K562 (cell line): Measurements from ENCODE around the gene NELFA. TPM values are rescaled to one million over a fixed set of nuclear protein-coding genes. Genes with fewer than 3 reads are reported as not detected.

Experiments
- ATAC-seq: fragments of 200-7000 bp; cut with Tn5 transposase; 3 replicates; pipeline ENCODE4 v1.9.1; 2020; ENCODE audit warnings: moderate library complexity
- BruUV-seq: library from RNA; stranded (reverse); fragments of 400-500 nt; replicated peaks from 2 replicates; lab custom pipeline; 2021; lab: Mats Ljungman, UMichigan
- CTCF ChIA-PET: fragments of 300-600 bp; formaldehyde crosslinking; extraction: SDS; loops from one replicate; lab custom pipeline; 2021; ENCODE audit warnings: low intra/inter-chr PET ratio; lab: Yijun Ruan, JAX
- POLR2A ChIA-PET: fragments of 300-600, 350-650 bp; sonication (Branson Sonifier 250); formaldehyde crosslinking; extraction: SDS; loops from one replicate; lab custom pipeline; 2021; ENCODE audit warnings: antibody characterized with exemption, inconsistent platforms; lab: Yijun Ruan, JAX
- DNase-seq, 4 experiments: peaks; one replicate each; pipeline versions ENCODE4 v3.0.0 to v3.0.0-alpha.2; 2011 to 2018; ENCODE audit warnings: low spot score in 3 of 4, mixed read lengths in 3 of 4; ENCODE audit errors: extremely low read depth in 1 of 4
- FAIRE-seq: peaks from 2 replicates; lab custom pipeline; 2011; peaks lifted over from hg19 to GRCh38; lab: Jason Lieb, UNC
- H2AFZ ChIP-seq: 2 replicates; pipeline ENCODE4 v1.6.0; 2011; ENCODE audit warnings: low read depth, low read length, control low read depth, inconsistent platforms
- H3K27ac ChIP-seq: fragments of 200-600 bp; 3 replicates; pipeline ENCODE4 v1.8.0; 2011; ENCODE audit warnings: low read depth, mild to moderate bottlenecking, control low read depth, inconsistent platforms, low read length, moderate library complexity, mixed read lengths; ENCODE audit errors: extremely low read depth
- H3K27me3 ChIP-seq, 2 experiments: fragments of 300-600 bp in 1 of 2; 2 replicates in 1 of 2; 3 replicates in 1 of 2; pipeline versions ENCODE4 v1.6.0 to v1.8.0; 2011; ENCODE audit warnings: inconsistent platforms in 2 of 2, low read length in 2 of 2, mild to moderate bottlenecking in 1 of 2, mixed read lengths in 1 of 2, moderate library complexity in 1 of 2; ENCODE audit not compliant: control insufficient read depth in 2 of 2, insufficient read depth in 2 of 2
- H3K36me3 ChIP-seq: fragments of 300-600 bp; 3 replicates; pipeline ENCODE4 v1.8.0; 2011; ENCODE audit warnings: mild to moderate bottlenecking, low read length, inconsistent platforms; ENCODE audit not compliant: control insufficient read depth, insufficient read depth
- H3K4me1 ChIP-seq, 2 experiments: fragments of 200-600 bp in 1 of 2; replicated peaks in 1 of 2; 2 replicates in 1 of 2; 3 replicates in 1 of 2; pipeline versions ENCODE4 v1.5.1 to v1.8.0; 2011; ENCODE audit warnings: inconsistent platforms in 2 of 2, low read length in 2 of 2, mild to moderate bottlenecking in 1 of 2, mixed read lengths in 1 of 2, moderate library complexity in 1 of 2; ENCODE audit not compliant: control insufficient read depth in 2 of 2, insufficient read depth in 2 of 2
- H3K4me2 ChIP-seq: 2 replicates; pipeline ENCODE4 v1.6.1; 2011; ENCODE audit warnings: low read length, control low read depth, inconsistent platforms, mixed read lengths; ENCODE audit not compliant: insufficient read depth
- H3K4me3 ChIP-seq: fragments of 200-600 bp; sonication (generic), shearing (Covaris generic); 2 replicates; pipeline ENCODE4 v1.5.1; 2016; ENCODE audit warnings: control low read depth, inconsistent platforms
- H3K79me2 ChIP-seq: fragments of 200-600 bp; 3 replicates; pipeline ENCODE4 v1.8.0; 2011; ENCODE audit warnings: low read length, inconsistent platforms; ENCODE audit not compliant: control insufficient read depth, insufficient read depth
- H3K9ac ChIP-seq, 2 experiments: 2 replicates each; pipeline versions ENCODE4 v1.6.0 to v1.6.1; 2011; ENCODE audit warnings: low read depth in 2 of 2, low read length in 2 of 2, control low read depth in 1 of 2, inconsistent platforms in 1 of 2, mild to moderate bottlenecking in 1 of 2, mixed read lengths in 1 of 2; ENCODE audit not compliant: insufficient read depth in 1 of 2
- H3K9me1 ChIP-seq: one replicate; pipeline ENCODE4 v1.6.0; 2011; ENCODE audit warnings: inconsistent platforms, mild to moderate bottlenecking, low read length, moderate library complexity; ENCODE audit not compliant: control insufficient read depth, insufficient read depth
- H3K9me3 ChIP-seq: replicated peaks from 2 replicates; pipeline ENCODE4 v1.5.1; 2011; ENCODE audit warnings: low read depth, low read length, inconsistent platforms; ENCODE audit not compliant: control insufficient read depth, insufficient read depth
- H4K20me1 ChIP-seq: replicated peaks from 2 replicates; pipeline ENCODE4 v1.6.1; 2011; ENCODE audit warnings: low read length, inconsistent platforms, mixed read lengths; ENCODE audit not compliant: control insufficient read depth, insufficient read depth
- EP400 ChIP-seq: fragments of 450-650 bp; IDR thresholded peaks from 2 replicates; pipeline ENCODE4 v1.6.1; 2017; ENCODE audit warnings: antibody characterized with exemption, mild to moderate bottlenecking, moderate library complexity
- POLR2G ChIP-seq: fragments of 200-400 bp; formaldehyde crosslinking; IDR thresholded peaks from 2 replicates; pipeline ENCODE4 v1.6.1; 2017; ENCODE audit warnings: low read depth, mild to moderate bottlenecking, antibody characterized with exemption, low read length, moderate library complexity
- RBM22 ChIP-seq: fragments of 200-400 bp; formaldehyde crosslinking; IDR thresholded peaks from 2 replicates; pipeline ENCODE4 v1.6.1; 2018; ENCODE audit warnings: low read length, low read depth; ENCODE audit not compliant: poor library complexity, severe bottlenecking
- WGBS: fragments of 100-300 bp; shearing (Covaris generic); methylation state at CpG from one replicate; pipeline ENCODE4 v1.1.6; 2016; ENCODE audit warnings: low coverage, mixed read lengths; ENCODE audit not compliant: insufficient coverage; ENCODE audit errors: missing lambda C conversion rate; 5-methylcytosine and 5-hydroxymethylcytosine counted together
- in situ Hi-C: fragments of 300-500 bp; cut with MboI; formaldehyde crosslinking; loops from 4 replicates; pipeline ENCODE4 v1.15.0; 2018; ENCODE audit warnings: inconsistent platforms, mixed read lengths
- intact Hi-C: fragments of 100-400 bp; cut with micrococcal nuclease; formaldehyde crosslinking; loops from 2 replicates; pipeline ENCODE4 v1.14.2; 2022
- polyA plus RNA-seq, 8 experiments: library from polyadenylated mRNA; depleted of rRNA in 4 of 8; stranded (reverse) in 5 of 8; unstranded in 3 of 8; fragments of >200 nt; fragmentation: Nextera tagmentation in 2 of 8; fragmentation: Illumina TruSeq in 1 of 8; extraction: Ambion mirVana in 2 of 8; extraction: Trizol in 1 of 8; gene quantifications; 2 replicates each; pipeline versions ENCODE4 v1.2.1 to v1.2.3, GENCODE V29; 2011 to 2014; ENCODE audit warnings: inconsistent platforms in 1 of 8, missing spikeins in 1 of 8
- total RNA-seq, 7 experiments: library from RNA; depleted of rRNA in 6 of 7; stranded (reverse); fragments of >200 nt in 6 of 7; fragmentation: Illumina TruSeq in 2 of 7; extraction: Trizol in 2 of 7; gene quantifications; 2 replicates each; pipeline versions ENCODE4 v1.2.1 to v1.2.3, GENCODE V29; 2011 to 2021; ENCODE audit warnings: low replicate concordance in 1 of 7
- TF ChIP-seq, protein P1 (sequence below): fragments of 250-450 bp; sonication (Bioruptor Pico); IDR thresholded peaks from 2 replicates; pipeline ENCODE4 v1.4.0; 2020; ENCODE audit warnings: mild to moderate bottlenecking

NELFA gene
- total and polyA plus RNA-seq, 9 of the 15 experiments (the other 6 are each of a cell fraction or from before 2014, with no cell fraction given), result 0.76 to 59.6 (median 14.8) TPM

DNA sequence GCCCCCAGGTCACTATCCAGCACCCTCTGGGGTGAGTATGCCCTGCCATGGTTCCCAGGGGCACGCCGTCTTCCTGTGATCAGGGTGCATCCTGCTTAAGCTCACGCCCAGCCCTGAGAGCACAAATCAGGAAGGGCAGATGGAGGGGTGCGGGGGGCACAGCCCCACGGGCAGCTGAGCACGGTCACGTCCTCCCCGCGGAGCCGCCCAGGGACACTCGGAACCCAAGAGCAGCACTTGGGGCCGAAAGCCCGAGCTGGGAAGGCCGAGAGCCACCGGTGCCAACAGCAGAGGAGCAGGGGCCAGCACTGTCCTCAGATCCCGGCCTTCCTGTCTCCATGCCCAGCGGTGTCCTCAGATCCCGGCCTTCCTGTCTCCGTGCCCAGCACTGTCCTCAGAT is 21.5 kb downstream of the NELFA start:
- ChIA-PET CTCF (no interaction called here), POLR2A (interaction anchor here (0.6 to 1.0 kb wide), 3 partner anchors 19 to 165 kb away, joined by 3 read pairs; partner anchors contain the start of gene NELFA)
- Histone ChIP-seq H3K4me2 (no peak overlapping the region), H3K9me3 (no peaks in the 10 kb centered on the region), H3K36me3 (peaks cover 95% of the 10 kb centered on the region; the same call in 2 of the 3 replicates), H3K4me1 (peaks cover 0 to 55% of the 10 kb centered on the region in 2 experiments; a peak in 3 of 5 replicates), H3K9me1 (peaks cover 3% of the 10 kb centered on the region), H3K27me3 (no peaks in the 10 kb centered on the region), H3K79me2 (peaks cover 17% of the 10 kb centered on the region), H3K27ac (no peak overlapping the region), H2AFZ (no peak overlapping the region), H3K9ac (no peak overlapping the region), H3K4me3 (no peak overlapping the region), H4K20me1 (no peaks in the 10 kb centered on the region; the same call in 1 of the 2 replicates)
- in situ Hi-C loops (no loop called here), intact Hi-C loops (no loop called here)
- TF ChIP-seq RBM22 (peak; percentile 46), EP400 (no peak), POLR2G (peak; percentile 41; the same call in 1 of the 2 replicates)
- TF ChIP-seq, protein P1, sequence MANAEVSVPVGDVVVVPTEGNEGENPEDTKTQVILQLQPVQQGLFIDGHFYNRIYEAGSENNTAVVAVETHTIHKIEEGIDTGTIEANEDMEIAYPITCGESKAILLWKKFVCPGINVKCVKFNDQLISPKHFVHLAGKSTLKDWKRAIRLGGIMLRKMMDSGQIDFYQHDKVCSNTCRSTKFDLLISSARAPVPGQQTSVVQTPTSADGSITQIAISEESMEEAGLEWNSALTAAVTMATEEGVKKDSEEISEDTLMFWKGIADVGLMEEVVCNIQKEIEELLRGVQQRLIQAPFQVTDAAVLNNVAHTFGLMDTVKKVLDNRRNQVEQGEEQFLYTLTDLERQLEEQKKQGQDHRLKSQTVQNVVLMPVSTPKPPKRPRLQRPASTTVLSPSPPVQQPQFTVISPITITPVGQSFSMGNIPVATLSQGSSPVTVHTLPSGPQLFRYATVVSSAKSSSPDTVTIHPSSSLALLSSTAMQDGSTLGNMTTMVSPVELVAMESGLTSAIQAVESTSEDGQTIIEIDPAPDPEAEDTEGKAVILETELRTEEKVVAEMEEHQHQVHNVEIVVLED (CRISPR knock-in tag), result no peak
- WGBS, result 80% methylated on average over 2 of the region's 19 CpGs
- ATAC-seq, result no peak
- no peak for FAIRE-seq
- BruUV-seq, result no TSS peak
- no peak for DNase-seq
